SK-N-SH (cell line): ENCODE results near the gene JPH3. TPM values are rescaled to one million over a fixed set of nuclear protein-coding genes. Genes with fewer than 3 reads are reported as not detected.

Experiments used
- CTCF ChIA-PET: fragments of 300-600, 350-600 bp; formaldehyde crosslinking; extraction: SDS; loops from one replicate; lab custom pipeline; 2021; lab: Yijun Ruan, JAX
- POLR2A ChIA-PET: fragments of 350-600 bp; sonication (Branson Sonifier 250); formaldehyde crosslinking; extraction: SDS; loops from one replicate; lab custom pipeline; 2020; ENCODE audit warnings: antibody characterized with exemption, inconsistent platforms; lab: Yijun Ruan, JAX
- DNase-seq: peaks from one replicate; pipeline ENCODE4 v3.0.0; 2012
- H2AFZ ChIP-seq: fragments of 200-600 bp; sonication (generic); 2 replicates; pipeline ENCODE4 v1.8.1; 2016; ENCODE audit warnings: antibody characterized with exemption, mild to moderate bottlenecking, low read depth
- H3F3A ChIP-seq: fragments of 200-600 bp; sonication (generic); replicated peaks from 2 replicates; pipeline ENCODE3; 2016; ENCODE audit warnings: antibody characterized with exemption, mild to moderate bottlenecking; ENCODE audit not compliant: insufficient read depth
- H3K27ac ChIP-seq, 2 experiments: fragments of 200-500 bp in 1 of 2; fragments of 200-600 bp in 1 of 2; sonication (Bioruptor generic) in 1 of 2; sonication (generic), shearing (Covaris generic) in 1 of 2; 2 replicates each; pipeline versions ENCODE4 v1.5.1 to v1.6.1; 2014 to 2016; ENCODE audit warnings: low read depth in 2 of 2, inconsistent platforms in 1 of 2, low read length in 1 of 2, mild to moderate bottlenecking in 1 of 2, mixed read lengths in 1 of 2
- H3K27me3 ChIP-seq: fragments of 200-600 bp; sonication (generic), shearing (Covaris generic); 2 replicates; pipeline ENCODE4 v1.6.1; 2016; ENCODE audit warnings: mixed run types; ENCODE audit not compliant: insufficient read depth
- H3K36me3 ChIP-seq, 2 experiments: fragments of 200-500 bp in 1 of 2; fragments of 200-600 bp in 1 of 2; sonication (Bioruptor generic) in 1 of 2; sonication (generic) in 1 of 2; replicated peaks in 1 of 2; 2 replicates each; pipeline versions ENCODE3 to v1.5.1; 2014 to 2016; ENCODE audit warnings: low read length in 1 of 2, mild to moderate bottlenecking in 1 of 2; ENCODE audit not compliant: insufficient read depth in 2 of 2, control insufficient read depth in 1 of 2
- H3K4me1 ChIP-seq, 2 experiments: fragments of 200-500 bp in 1 of 2; fragments of 200-600 bp in 1 of 2; sonication (Bioruptor generic) in 1 of 2; sonication (generic), shearing (Covaris generic) in 1 of 2; 2 replicates each; pipeline versions ENCODE4 v1.5.1 to v1.6.1; 2014 to 2016; ENCODE audit warnings: low read depth in 1 of 2, low read length in 1 of 2, mixed run types in 1 of 2; ENCODE audit not compliant: insufficient read depth in 2 of 2, control insufficient read depth in 1 of 2
- H3K4me2 ChIP-seq: fragments of 200-600 bp; sonication (generic), shearing (Covaris generic); 2 replicates; pipeline ENCODE4 v1.6.1; 2017; ENCODE audit warnings: mixed run types
- H3K4me3 ChIP-seq, 2 experiments: fragments of 200-500 bp in 1 of 2; fragments of 200-600 bp in 1 of 2; sonication (Bioruptor generic) in 1 of 2; sonication (generic), shearing (Covaris generic) in 1 of 2; 2 replicates each; pipeline versions ENCODE4 v1.5.1 to v1.8.1; 2014 to 2016; ENCODE audit warnings: low read depth in 2 of 2, inconsistent platforms in 1 of 2, low read length in 1 of 2, mild to moderate bottlenecking in 1 of 2, mixed read lengths in 1 of 2, moderate library complexity in 1 of 2
- H3K79me2 ChIP-seq: fragments of 200-600 bp; sonication (generic); 2 replicates; pipeline ENCODE4 v1.8.1; 2017; ENCODE audit warnings: mild to moderate bottlenecking; ENCODE audit not compliant: insufficient read depth
- H3K9ac ChIP-seq: fragments of 200-600 bp; sonication (generic); 2 replicates; pipeline ENCODE4 v1.6.1; 2017; ENCODE audit warnings: mixed run types
- H3K9me2 ChIP-seq: fragments of 200-600 bp; sonication (generic); 2 replicates; pipeline ENCODE4 v1.6.1; 2017; ENCODE audit warnings: mixed run types
- H3K9me3 ChIP-seq: fragments of 200-600 bp; sonication (generic); 2 replicates; pipeline ENCODE4 v1.6.1; 2017; ENCODE audit warnings: mixed run types, mild to moderate bottlenecking, moderate library complexity
- H4K20me1 ChIP-seq: fragments of 200-600 bp; sonication (generic); 2 replicates; pipeline ENCODE4 v1.6.1; 2017; ENCODE audit warnings: mild to moderate bottlenecking, mixed run types; ENCODE audit not compliant: insufficient read depth
- MXI1 ChIP-seq: IDR thresholded peaks from 2 replicates; pipeline ENCODE4 v1.6.1; 2012; ENCODE audit warnings: mild to moderate bottlenecking, low read depth, low read length, improper control_type of control experiment
- RCOR1 ChIP-seq: fragments of 150-350 bp; IDR thresholded peaks from 2 replicates; pipeline ENCODE4 v1.6.1; 2017; ENCODE audit warnings: antibody characterized with exemption, low read length
- WGBS: methylation state at CpG from one replicate; pipeline ENCODE4 v1.1.6; 2017; ENCODE audit warnings: low lambda C conversion rate; 5-methylcytosine and 5-hydroxymethylcytosine counted together
- polyA plus RNA-seq, 3 experiments: library from polyadenylated mRNA; depleted of rRNA; stranded (reverse); fragments of >200 nt; gene quantifications; 2 replicates each; pipeline ENCODE4 v1.2.3, GENCODE V29; 2012
- TF ChIP-seq, protein P1 (sequence below): fragments of 200-600 bp; sonication (generic); IDR thresholded peaks from 2 replicates; pipeline ENCODE4 v1.6.1; 2017; ENCODE audit warnings: antibody characterized with exemption, mild to moderate bottlenecking, moderate library complexity
- TF ChIP-seq, protein P2 (sequence below): IDR thresholded peaks from 2 replicates; pipeline ENCODE4 v1.4.0; 2012; ENCODE audit warnings: low read depth, borderline replicate concordance
- TF ChIP-seq, protein P3 (sequence below): IDR thresholded peaks from 2 replicates; pipeline ENCODE4 v1.4.0; 2012; ENCODE audit warnings: low read depth, borderline replicate concordance
- TF ChIP-seq, protein P4 (sequence below): IDR thresholded peaks from 2 replicates; pipeline ENCODE4; 2012

Gene JPH3
- polyA plus RNA-seq, 1 of the 3 experiments (the other 2 are of a cell fraction) = 0.25 TPM

DNA sequence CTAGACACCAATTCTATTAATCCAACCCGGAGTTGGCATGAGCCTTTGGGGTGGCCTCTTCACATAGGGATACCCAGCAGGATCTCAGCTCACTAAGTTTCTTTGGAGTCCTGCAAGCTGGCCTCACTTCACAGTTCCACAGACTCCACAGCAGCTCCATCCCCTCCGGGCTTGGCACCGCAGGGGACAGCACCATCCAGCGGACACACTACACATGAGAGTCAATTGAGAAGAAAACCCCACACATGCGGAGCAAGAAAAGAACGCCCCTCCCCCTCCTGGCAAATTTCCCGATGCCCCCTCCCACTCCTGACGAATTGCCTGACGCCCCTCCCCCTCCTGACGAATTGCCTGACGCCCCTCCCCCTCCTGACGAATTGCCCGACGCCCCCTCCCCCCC is 132.3 kb downstream of the JPH3 start (continued):
- TF ChIP-seq, protein P1, sequence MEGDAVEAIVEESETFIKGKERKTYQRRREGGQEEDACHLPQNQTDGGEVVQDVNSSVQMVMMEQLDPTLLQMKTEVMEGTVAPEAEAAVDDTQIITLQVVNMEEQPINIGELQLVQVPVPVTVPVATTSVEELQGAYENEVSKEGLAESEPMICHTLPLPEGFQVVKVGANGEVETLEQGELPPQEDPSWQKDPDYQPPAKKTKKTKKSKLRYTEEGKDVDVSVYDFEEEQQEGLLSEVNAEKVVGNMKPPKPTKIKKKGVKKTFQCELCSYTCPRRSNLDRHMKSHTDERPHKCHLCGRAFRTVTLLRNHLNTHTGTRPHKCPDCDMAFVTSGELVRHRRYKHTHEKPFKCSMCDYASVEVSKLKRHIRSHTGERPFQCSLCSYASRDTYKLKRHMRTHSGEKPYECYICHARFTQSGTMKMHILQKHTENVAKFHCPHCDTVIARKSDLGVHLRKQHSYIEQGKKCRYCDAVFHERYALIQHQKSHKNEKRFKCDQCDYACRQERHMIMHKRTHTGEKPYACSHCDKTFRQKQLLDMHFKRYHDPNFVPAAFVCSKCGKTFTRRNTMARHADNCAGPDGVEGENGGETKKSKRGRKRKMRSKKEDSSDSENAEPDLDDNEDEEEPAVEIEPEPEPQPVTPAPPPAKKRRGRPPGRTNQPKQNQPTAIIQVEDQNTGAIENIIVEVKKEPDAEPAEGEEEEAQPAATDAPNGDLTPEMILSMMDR = no peak
- TF ChIP-seq, protein P2, sequence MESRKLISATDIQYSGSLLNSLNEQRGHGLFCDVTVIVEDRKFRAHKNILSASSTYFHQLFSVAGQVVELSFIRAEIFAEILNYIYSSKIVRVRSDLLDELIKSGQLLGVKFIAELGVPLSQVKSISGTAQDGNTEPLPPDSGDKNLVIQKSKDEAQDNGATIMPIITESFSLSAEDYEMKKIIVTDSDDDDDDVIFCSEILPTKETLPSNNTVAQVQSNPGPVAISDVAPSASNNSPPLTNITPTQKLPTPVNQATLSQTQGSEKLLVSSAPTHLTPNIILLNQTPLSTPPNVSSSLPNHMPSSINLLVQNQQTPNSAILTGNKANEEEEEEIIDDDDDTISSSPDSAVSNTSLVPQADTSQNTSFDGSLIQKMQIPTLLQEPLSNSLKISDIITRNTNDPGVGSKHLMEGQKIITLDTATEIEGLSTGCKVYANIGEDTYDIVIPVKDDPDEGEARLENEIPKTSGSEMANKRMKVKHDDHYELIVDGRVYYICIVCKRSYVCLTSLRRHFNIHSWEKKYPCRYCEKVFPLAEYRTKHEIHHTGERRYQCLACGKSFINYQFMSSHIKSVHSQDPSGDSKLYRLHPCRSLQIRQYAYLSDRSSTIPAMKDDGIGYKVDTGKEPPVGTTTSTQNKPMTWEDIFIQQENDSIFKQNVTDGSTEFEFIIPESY = no peak
- TF ChIP-seq, protein P3, sequence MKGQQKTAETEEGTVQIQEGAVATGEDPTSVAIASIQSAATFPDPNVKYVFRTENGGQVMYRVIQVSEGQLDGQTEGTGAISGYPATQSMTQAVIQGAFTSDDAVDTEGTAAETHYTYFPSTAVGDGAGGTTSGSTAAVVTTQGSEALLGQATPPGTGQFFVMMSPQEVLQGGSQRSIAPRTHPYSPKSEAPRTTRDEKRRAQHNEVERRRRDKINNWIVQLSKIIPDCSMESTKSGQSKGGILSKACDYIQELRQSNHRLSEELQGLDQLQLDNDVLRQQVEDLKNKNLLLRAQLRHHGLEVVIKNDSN = no peak

DNA sequence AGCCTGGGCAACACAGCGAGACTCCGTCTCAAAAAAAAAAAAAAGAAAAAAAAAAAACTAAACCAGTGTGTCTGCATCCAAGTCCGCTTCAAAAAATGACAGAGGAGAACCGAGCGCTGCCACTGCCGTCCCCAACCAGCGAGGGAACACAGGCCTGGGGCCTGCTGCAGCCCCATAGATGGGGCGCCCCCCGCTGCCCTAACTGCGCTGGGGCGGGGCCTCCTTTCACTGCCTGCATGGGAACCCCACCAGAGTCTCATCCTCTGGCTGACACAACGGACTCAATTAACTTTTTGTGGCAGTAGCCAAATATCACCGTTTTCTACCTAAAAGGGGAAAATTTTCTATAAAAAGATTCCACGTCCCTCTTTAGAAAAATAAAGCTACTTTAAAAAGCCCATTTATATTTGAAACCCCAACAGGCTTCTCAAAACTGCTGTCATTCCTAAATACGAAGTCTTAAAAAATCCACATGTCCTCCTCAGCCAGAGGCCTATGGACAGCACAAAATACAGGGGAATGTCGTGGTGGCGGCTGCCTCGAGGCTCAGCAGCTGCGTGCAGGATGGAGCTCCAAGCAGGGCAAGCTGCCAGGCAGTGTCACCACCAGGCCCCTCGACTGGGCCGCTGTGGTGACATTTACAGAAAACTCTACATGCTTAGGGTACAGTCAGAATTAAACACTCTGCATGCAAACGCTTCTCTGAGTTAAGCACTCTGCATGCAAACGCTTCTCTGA is 133.1 kb downstream of the JPH3 start:
- H3K4me3 ChIP-seq = no peak overlapping the region
- H3K27ac ChIP-seq = peak overlapping the region in 1 of 2 experiments; percentile 43; a peak in 1 of 4 replicates
- no peak overlapping the region for H3K4me2 ChIP-seq
- H3K9me3 ChIP-seq = no peaks in the 10 kb centered on the region
- H3F3A ChIP-seq = no peaks in the 10 kb centered on the region
- ChIA-PET POLR2A (interaction anchor here (0.8 kb wide), 1 partner anchor 12 kb away, joined by 3 read pairs; no protein-coding TSS in a partner anchor), CTCF (interaction anchor here (0.6 to 2.4 kb wide), 2 partner anchors 12 to 33 kb away, joined by 3 to 5 read pairs; no protein-coding TSS in a partner anchor)
- no peak overlapping the region for H2AFZ ChIP-seq
- H3K36me3 ChIP-seq = peaks cover under 1 to 11% of the 10 kb centered on the region in 2 experiments
- no peaks in the 10 kb centered on the region for H3K9me2 ChIP-seq
- H4K20me1 ChIP-seq = no peaks in the 10 kb centered on the region; the same call in 1 of the 2 replicates
- DNase-seq = peak; percentile 83
- TF ChIP-seq, protein P4, sequence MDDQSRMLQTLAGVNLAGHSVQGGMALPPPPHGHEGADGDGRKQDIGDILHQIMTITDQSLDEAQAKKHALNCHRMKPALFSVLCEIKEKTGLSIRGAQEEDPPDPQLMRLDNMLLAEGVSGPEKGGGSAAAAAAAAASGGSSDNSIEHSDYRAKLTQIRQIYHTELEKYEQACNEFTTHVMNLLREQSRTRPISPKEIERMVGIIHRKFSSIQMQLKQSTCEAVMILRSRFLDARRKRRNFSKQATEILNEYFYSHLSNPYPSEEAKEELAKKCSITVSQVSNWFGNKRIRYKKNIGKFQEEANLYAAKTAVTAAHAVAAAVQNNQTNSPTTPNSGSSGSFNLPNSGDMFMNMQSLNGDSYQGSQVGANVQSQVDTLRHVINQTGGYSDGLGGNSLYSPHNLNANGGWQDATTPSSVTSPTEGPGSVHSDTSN = no peak
- 0 out of 2 replicates have a peak, but pooled peaks have one; percentile 50 for TF ChIP-seq RCOR1
- peak; percentile 88 for TF ChIP-seq MXI1
- H3K4me1 ChIP-seq = peaks cover 0 to 12% of the 10 kb centered on the region in 2 experiments; a peak in 1 of 4 replicates
- no peaks in the 10 kb centered on the region for H3K27me3 ChIP-seq
- H3K9ac ChIP-seq = no peak overlapping the region
- WGBS = 92% methylated on average over 22 of the region's 23 CpGs
- H3K79me2 ChIP-seq = peaks cover 7% of the 10 kb centered on the region; the same call in 1 of the 2 replicates
